ENCODE results near the gene PJVK. TPM values are rescaled to one million over a fixed set of nuclear protein-coding genes. Genes with fewer than 3 reads are reported as not detected.
A peak's percentile ranks its signal among the peaks of the same experiment; 100 is the strongest.
"Not testable (repeated sequence)": the region's sequence is repeated elsewhere in the genome, so short reads cannot be mapped to it uniquely, and the experiment has no call there.

PJVK gene, protein sequence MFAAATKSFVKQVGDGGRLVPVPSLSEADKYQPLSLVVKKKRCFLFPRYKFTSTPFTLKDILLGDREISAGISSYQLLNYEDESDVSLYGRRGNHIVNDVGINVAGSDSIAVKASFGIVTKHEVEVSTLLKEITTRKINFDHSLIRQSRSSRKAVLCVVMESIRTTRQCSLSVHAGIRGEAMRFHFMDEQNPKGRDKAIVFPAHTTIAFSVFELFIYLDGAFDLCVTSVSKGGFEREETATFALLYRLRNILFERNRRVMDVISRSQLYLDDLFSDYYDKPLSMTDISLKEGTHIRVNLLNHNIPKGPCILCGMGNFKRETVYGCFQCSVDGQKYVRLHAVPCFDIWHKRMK
- total RNA-seq: 1.6 TPM
- long read RNA-seq, partial matches to known transcripts: 0 of 2 reads
- long read RNA-seq, other reads (novel, unspliced or antisense): 2 of 2 reads

DNA sequence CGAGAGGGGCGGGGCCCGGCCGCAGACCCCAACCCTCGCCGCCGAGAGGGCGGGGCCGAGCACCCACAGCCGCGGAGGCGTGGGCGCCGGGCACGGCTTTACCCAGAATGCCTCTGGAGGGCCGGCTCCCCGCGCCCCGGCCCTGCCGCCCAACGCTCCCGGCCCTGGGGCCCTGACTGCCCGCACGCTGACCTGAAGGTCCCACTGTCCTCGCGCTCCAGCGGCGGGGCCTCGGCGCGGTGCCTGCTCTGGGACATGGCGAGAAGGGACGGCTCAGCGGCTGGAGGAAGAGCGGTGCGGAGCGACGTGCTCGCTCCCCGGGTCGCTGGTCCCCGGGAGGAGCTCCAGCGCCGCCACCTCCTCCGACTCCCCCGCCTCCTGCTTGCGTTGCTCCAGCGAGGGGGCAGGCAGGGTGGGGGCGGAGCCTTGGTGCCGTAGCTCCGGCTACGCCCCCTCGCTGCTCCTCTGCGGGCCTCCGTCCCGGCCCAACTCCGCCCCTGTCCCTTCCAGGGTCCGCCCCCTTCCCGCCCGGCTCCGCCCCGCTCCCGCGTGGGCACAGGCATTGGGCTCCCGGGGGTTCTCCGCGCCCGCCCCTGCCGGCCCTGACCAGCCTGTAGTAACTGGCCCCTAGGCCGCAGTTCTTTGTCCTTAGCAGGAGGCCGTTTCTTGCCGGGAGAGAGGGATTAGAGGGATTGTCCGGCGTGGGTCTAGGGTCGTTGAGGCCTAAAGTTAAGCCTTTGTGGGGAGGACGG is at the start of gene PJVK, which contains the start of gene PRKRA:
TSS of gene PJVK (plus strand) at position 605 of the 752 bp plus-strand sequence. CDS start 2,032 bp downstream, outside the sequence.
TSS of gene PRKRA (minus strand) at position 402 of the 752 bp plus-strand sequence. CDS start at position 257, 145 bp downstream.
- intact Hi-C loops (cut with DNase I): loop anchor here (1.0 kb wide), 2 partner anchors 29 to 257 kb away; partner anchors contain the start of genes OSBPL6 and PLEKHA3
- DNase-seq (ENCODE audit: low spot score): peak; percentile 99

GRCh38 chr2:178401994-178402437 is 49.2 kb upstream of the PJVK start:
- DNase-seq (ENCODE audit: low spot score): no peak
- intact Hi-C loops (cut with DNase I): no loop called here

DNA sequence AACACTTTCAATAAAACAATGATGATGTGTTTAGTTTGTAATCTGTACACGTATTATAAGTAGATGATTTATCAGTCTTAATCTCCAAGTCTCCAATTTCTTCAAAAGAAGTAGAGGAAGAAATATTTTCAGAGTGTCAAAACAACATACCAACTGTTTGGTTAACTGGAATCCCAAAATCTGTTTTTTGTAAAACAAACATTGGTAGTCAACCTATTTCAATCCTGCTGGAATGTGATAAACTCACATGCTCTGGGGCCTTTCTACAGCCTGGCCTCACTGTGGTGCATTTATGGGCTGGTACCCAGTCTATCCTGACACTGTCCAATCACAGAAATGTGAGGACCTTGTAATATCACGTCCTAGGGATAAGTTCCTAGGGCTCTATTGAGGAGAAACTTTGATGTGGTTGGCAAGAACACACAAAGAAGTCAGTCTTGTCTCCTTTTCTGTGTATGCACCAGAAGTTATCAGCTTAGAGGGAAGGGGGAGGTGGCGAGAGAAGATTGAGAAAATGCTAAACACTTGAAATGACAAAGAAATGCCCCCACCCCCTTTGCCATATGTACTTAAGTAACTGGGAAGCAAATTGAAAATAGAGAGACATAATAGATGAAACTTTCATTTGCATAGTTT is 47.4 kb upstream of the PJVK start:
- no peak for DNase-seq (ENCODE audit: low spot score)
- intact Hi-C loops (cut with DNase I): no loop called here

DNA sequence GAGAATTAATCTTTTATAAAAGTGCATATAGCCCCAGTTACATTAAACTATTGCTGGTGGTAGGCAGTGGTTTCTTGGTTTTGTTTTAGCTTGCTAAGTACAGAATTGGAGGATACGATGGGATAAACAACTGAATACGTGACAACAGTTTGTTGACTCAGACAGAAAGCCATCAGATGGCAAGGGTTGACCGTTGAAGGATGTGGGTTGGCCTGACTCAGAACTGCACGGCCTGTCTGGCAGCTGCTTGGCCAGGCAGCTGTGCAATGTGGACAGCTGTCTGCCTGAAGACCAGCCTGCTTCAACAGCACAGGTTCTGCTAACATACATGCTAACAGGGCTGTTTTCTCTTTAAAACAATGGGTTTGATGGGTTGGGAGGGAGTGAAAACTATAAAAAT is 46.8 kb upstream of the PJVK start:
- no peak for DNase-seq (ENCODE audit: low spot score)
- intact Hi-C loops (cut with DNase I): no loop called here

GRCh38 chr2:178409261-178409660 is 41.9 kb upstream of the PJVK start:
- intact Hi-C loops (cut with DNase I): no loop called here
- no peak for DNase-seq (ENCODE audit: low spot score)

- intact Hi-C loops (cut with DNase I): loop anchor here (5.0 to 10.0 kb wide), 4 partner anchors 65 to 300 kb away; partner anchors contain the start of genes FKBP7, OSBPL6 and RBM45
- DNase-seq (ENCODE audit: low spot score): no peak
Measured at GRCh38 chr2:178412047-178412446, 39.1 kb upstream of the PJVK start.

- intact Hi-C loops (cut with DNase I): loop anchor here (5.0 to 10.0 kb wide), 4 partner anchors 65 to 300 kb away; partner anchors contain the start of genes FKBP7, OSBPL6 and RBM45
- not testable (repeated sequence) for DNase-seq (ENCODE audit: low spot score)
Measured at GRCh38 chr2:178412453-178412852, 38.7 kb upstream of the PJVK start.

DNA sequence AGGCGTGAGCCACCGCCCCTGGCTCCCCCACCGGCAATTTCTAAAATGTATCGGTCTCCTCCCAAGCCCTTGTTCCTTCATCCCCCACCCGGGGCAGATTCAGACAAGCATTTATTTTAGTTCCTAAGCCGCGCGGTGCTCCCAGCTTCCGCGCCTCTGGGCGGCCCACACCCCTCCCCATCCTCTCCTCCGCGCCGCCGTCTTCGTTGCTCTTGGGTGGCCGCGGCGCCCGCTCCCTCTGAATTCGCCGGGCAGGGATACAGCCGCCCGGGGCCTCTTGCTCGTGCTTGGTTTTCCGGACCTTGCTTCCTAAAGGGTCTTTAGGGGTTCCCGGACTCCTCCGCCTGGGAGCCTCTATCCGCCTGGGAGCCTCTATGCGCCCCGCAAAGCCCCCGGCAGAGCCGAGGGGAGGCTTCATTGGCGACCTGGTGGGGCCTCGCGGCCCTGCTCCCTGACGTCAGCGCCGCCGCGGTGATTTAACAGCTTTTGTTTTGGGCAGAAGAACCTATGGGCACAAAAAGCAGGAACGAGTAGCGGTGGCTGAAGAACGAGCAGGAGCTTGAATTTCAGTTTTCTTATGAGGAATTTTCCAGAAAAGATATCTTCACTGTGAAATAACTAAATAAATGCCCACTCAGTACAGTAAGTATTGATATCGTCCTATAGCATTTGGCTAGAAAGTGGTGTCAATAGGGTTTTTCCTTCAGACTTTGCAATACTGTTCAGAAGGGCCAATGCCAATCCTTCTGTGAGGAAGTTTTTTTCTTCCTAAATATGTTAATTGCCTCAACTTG is 37.5 kb upstream of the PJVK start:
- intact Hi-C loops (cut with DNase I): loop anchor here (2.0 to 10.0 kb wide), 5 partner anchors 64 to 301 kb away; partner anchors contain the start of genes FKBP7, OSBPL6 and RBM45
- peak; percentile 89 for DNase-seq (ENCODE audit: low spot score)

GRCh38 chr2:178414266-178415247 is 36.6 kb upstream of the PJVK start:
- DNase-seq (ENCODE audit: low spot score): peak; percentile 94
- intact Hi-C loops (cut with DNase I): loop anchor here (2.0 to 10.0 kb wide), 5 partner anchors 63 to 302 kb away; partner anchors contain the start of genes FKBP7, OSBPL6 and RBM45

DNA sequence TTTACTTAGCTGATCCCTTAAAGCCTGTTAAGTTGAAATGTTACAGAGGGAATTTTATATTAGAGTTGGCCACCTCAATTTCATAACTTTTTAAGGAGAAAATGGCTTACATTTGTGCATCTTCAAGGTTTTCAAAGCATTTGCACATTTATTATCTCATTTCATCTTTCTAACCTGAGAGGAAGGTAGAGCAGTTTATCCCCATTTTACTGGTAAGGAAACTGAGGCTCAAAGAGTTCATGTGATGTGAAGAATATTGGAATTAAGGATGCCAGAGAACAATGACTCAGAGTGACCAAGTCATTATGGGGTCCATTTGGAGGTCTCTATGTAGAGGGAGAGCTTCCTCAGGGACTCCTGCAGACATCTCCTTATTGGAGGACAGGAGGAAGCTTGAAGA is 35.2 kb upstream of the PJVK start:
- intact Hi-C loops (cut with DNase I): loop anchor here (2.0 to 10.0 kb wide), 2 partner anchors 221 to 283 kb away; partner anchors contain the start of gene OSBPL6
- no peak for DNase-seq (ENCODE audit: low spot score)

DNA sequence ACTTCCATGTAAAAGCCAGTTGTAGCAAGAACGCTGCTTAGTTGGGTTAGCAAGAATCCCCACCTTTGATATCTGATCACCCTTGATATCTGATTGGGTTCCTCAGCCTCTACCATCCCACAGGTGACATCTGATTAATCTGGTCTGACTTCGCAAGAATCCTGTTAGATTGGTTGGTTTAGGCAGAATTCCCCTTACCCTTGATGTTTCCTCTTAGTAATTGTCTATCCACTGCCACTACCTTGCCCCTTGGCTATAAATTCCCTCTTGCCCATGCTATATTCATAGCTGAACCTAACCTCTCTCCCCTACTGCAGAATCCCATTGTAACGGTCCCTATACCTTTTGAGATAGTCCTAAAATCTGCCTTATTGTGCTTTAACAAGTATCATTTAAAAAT is 33.3 kb upstream of the PJVK start:
- DNase-seq (ENCODE audit: low spot score): no peak
- intact Hi-C loops (cut with DNase I): loop anchor here (10.0 kb wide), 1 partner anchor 223 kb away; the partner anchor contains the start of gene OSBPL6

DNA sequence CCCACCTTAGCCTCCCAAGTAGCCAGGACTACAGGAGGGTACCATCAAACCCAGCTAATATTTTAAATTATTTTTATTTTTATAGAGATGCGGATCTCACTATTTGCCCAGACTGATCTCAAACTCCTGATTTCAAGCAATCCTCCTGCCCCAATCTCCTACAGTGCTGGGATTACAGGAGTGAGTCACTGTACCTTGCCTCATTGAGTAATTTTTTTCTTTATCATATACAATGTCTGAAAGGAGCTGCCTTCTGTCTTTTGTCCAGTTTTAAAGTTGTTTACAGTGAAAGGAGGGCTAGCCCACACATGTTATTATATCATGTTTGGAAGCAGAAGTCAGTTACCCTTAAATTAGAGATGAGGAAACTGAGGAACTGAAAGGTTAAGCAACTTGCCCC is 32.8 kb upstream of the PJVK start:
- no peak for DNase-seq (ENCODE audit: low spot score)

DNA sequence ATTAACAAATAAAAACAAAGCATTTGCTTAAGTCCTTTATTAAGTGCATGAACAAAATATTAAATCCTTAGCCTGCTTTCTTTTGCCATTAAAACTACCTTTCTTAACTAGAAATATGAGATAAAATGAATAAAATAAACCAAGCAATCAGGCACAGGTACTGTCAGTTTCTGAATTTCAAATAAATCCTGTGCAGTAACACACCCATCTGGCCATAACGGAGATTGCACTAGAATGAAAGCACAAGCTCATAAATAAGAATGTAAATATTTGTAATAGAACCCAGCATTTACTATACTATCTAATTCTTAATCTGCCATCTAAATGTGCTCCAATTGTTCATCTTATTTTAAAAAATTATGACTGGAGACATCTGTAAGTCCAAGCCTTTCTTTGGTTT is 32.1 kb upstream of the PJVK start:
- DNase-seq (ENCODE audit: low spot score): no peak
- intact Hi-C loops (cut with DNase I): loop anchor here (10.0 kb wide), 1 partner anchor 224 kb away; the partner anchor contains the start of gene OSBPL6

More for the DNA sequence above, 32.8 kb upstream of the PJVK start:
- intact Hi-C loops (cut with DNase I): loop anchor here (10.0 kb wide), 1 partner anchor 224 kb away; the partner anchor contains the start of gene OSBPL6

DNA sequence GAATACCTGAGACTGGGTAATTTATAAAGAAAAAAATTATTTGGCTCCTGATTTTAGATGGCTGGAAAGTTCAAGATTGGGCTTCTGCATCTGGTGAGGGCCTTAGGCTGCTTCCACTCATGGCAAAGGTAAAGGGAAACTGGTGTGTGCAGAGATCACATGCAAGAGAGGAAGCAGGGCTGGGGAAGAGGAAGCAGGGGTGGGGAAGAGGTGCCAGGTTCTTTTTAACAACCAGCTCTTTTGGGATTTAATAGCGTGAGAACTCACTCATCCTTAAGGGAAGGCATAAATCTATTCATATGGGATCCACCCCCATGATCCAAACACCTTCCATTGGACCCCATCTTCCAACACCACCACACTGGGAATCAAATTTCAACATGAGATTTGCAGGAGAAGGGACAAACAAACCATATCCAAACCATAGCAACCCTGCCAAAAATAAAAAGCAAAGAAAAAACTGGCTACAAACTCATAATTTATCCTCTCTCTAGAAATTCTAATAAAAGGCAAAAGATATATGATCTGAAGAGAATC is 30.6 kb upstream of the PJVK start:
- no peak for DNase-seq (ENCODE audit: low spot score)
- intact Hi-C loops (cut with DNase I): no loop called here

- intact Hi-C loops (cut with DNase I): no loop called here
- no peak for DNase-seq (ENCODE audit: low spot score)
Measured at GRCh38 chr2:178422097-178422496, 29.1 kb upstream of the PJVK start.

- DNase-seq (ENCODE audit: low spot score); intact Hi-C loops (cut with DNase I): not testable (repeated sequence)
Measured at GRCh38 chr2:178423746-178424145, 27.4 kb upstream of the PJVK start.

DNA sequence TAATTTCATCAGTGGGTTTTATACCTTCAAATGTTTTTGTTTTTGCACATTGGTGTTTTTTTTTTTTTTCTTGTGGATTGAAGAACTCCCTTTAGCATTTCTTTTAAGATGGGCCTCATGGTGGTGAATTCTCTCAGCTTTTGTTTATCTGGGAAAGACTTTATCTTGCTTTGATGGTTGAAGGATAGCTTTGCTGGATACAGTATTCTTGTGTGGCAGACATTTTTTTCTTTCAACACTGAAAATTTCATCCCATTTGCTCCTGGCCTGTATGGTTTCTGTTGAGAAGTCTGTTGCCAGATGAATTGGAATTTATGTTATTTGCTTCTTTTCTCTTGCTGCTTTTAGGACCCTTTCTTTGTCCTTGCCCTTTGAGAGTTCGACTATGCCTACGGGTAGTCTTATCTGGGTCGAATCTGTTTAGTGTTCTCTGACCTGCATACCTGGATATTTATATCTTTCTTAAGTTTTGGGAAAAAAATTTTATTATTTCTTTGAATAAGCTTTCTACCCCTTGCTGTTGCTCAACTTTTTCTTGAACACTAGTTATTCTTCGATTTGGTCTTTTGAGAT is 25.8 kb upstream of the PJVK start:
- intact Hi-C loops (cut with DNase I): no loop called here
- no peak for DNase-seq (ENCODE audit: low spot score)

Data from cardiac septum (tissue), 1 donor.